SU-DHL-6 (cell line): Measurements from ENCODE around the gene AGFG1.

ENCODE experiments used
- CTCF ChIP-seq: fragments of 200-600 bp; sonication (generic); IDR thresholded peaks from one replicate; pipeline ENCODE4 v1.5.1; 2017; ENCODE audit warnings: antibody characterized with exemption, mild to moderate bottlenecking, low read length, moderate library complexity; ENCODE audit not compliant: insufficient read depth, poor library complexity, severe bottlenecking
- EZH2phosphoT487 ChIP-seq: fragments of 200-600 bp; sonication (generic), shearing (Covaris generic); conservative IDR thresholded peaks from 2 replicates; pipeline ENCODE4 v1.6.1; 2018; ENCODE audit warnings: mild to moderate bottlenecking, antibody characterized with exemption, low read length, moderate library complexity, mixed read lengths

GRCh38 chr2:227423656-227424499, 48.1 kb upstream of the AGFG1 start:
- TF ChIP-seq CTCF (no peak), EZH2phosphoT487 (no peak)
